HG02588 (cell line): ENCODE results near the gene PPL.
"Not testable (repeated sequence)": the region's sequence is repeated elsewhere in the genome, so short reads cannot be mapped to it uniquely, and the experiment has no call there.

Source experiments
- ATAC-seq: cut with Tn5 transposase; IDR thresholded peaks from one replicate; pipeline ENCODE4 v1.9.1; 2021; ENCODE audit warnings: mild to moderate bottlenecking, moderate library complexity; ENCODE audit not compliant: unreplicated experiment

Gene PPL

DNA sequence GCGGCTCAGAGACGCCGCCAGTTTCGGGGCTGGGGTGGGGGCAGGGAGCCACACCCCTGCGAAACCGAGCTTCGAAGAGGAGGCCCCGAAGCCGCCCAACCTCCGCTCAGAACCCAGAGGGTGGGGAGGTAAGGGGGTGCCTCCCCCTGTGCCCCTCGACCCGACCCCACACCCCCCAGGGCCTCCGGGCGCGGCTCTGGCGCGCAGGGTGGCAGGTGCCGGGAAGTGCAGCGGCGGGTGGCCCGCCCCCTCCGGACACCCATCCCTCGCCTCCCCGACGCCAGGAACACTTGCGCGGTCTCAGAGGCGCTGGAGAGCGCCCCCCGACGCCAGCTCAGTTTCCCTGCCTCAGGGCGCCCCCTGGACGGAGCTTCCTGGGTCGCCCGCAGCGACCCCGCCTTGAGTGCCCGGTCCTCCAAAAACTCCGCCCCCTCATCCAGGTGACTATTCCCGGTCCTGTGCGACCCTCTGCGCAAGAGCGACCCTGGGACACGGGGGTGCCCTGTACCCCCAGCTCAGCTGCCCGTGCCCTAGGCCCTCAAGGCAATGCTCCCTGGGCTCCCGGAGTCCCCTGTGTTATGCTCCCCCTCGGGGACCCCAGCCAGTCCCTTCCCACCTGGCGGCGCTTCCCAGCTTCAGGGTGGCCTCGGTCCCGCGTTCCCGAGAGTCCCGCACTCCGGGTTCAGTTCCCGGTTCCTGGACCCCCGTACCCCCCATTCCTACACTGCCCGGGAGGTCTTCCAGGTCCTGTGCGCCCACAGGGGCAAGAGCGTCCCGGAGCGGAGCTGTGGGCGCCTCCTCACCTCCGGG is 562 bp downstream of the PPL start:
- ATAC-seq, result no peak

GRCh38 chr16:4935241-4935855 is 1.6 kb downstream of the PPL start:
- ATAC-seq, result no peak

DNA sequence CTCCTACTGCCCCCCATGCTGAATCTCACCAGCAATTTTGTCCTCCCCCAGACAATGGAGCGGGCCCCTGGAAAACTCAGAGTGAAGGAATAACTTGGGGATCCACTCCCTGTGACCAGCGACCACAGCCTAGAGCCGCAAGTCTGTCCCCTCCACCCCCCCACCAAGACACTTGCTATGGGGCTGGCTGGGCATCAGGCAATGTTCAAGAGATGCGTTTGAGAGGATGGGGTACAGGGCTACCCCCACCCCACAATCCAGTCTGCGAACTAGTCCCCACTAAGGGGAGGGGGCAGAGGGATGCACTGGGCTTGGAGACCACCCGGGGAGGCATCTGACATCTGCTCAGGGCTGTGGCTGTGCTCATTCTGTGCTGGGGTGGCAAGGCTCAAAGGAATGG is 2.4 kb downstream of the PPL start:
- ATAC-seq, result no peak

GRCh38 chr16:4933871-4934395 is 3.0 kb downstream of the PPL start:
- no peak for ATAC-seq

- no peak for ATAC-seq
These were observed 3.5 kb downstream of the PPL start for GRCh38 chr16:4933433-4933832.

DNA sequence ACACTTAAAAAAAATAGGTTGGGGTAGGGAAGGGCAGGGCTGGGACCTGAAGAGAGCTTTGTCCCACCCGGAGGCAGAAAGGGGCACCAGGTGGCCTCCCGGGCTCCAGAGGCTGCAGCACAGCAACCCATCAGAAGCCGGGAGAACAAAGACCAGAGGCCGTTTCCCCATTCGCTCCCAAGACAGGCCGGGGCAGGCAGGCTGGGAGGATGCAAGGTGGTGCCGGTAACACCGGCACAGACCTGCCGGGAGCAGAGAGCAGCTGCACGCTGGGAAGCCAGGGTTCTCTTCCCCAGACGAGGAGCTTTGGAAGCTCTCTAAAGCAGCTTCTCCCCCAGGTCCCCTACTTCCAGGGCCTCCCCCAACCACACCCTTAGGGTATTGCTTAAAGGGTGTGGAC is 5.6 kb downstream of the PPL start:
- no peak for ATAC-seq

GRCh38 chr16:4929619-4930018 is 7.3 kb downstream of the PPL start:
- ATAC-seq, result not testable (repeated sequence)

DNA sequence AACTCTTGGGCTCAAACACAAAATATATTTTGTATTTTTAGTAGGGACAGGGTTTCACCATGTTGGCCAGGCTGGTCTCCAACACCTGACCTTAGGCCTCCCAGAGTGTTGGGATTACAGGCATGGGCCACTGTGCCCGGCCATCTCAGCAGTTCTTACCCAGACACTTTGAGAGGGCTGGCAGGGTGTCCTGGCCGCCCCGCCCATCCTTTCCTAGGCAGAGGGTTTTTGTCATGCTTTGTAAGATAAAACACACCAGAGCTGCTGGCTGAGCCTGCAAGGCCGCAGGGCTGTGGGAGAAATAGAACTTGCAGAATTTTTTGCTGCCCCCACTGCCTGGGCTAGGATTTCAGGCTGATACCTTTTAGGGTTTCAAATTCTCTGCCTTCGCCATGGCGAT is 8.7 kb downstream of the PPL start:
- ATAC-seq, result no peak

- no peak for ATAC-seq
These were observed 9.3 kb downstream of the PPL start for GRCh38 chr16:4927661-4928060.

DNA sequence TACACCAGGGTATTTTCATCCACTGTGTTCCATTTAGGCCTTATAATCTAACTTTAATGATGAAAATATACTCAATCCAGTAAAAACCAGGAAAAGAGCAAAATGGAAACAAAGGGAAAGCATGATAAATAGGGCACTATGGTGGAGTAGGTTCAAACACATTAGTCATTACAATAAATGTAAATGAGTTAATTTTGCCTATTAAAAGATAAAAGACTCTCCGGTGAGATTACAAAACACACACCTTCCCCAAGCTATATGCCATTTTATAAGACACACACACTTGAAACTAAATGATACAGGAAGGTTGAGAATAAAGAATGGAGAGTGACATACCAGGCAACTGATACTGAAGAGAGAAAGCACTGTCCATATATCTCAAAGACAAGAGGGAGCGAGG is 10.0 kb downstream of the PPL start:
- no peak for ATAC-seq

DNA sequence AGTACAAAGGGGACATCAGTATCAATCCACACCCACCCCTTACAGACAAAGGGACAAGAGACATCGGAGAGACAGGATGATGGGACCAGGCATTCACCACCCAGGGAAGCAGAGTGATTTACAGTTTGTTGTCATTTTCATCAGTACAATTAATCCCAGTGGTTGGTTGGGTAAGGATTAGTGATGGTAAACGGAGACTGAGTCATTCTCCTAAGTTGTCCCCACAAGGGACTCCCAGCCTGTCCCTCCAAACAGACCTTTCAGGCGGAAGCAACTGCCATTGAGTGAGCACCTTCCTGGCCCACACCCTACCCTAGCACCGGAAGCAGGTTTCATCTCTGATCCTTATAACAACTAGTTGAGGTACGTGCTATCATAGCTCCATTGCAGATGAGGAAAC is 11.2 kb downstream of the PPL start:
- no peak for ATAC-seq

- no peak for ATAC-seq
These were observed 11.7 kb downstream of the PPL start for GRCh38 chr16:4925293-4925607.

- no peak for ATAC-seq
These were observed 12.2 kb downstream of the PPL start for GRCh38 chr16:4924593-4925292.

DNA sequence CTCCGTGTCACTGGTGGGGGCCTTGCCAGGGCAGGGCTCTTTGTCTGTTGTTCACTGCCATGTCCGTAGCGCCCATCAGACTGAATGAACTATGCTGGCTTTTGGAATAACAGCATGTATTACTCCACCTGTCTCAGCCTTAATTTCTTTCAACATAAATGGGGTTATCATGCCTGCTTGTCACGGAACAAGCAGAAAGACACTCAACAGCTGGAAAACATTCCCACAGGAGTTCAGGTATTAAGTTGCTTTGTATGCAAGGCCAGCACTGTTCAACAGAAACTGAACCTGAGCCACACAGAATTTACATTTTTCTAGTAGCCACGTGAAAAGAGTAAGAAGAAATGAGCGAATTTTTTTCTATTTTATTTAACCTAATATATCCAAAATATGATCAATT is 13.1 kb downstream of the PPL start:
- no peak for ATAC-seq

DNA sequence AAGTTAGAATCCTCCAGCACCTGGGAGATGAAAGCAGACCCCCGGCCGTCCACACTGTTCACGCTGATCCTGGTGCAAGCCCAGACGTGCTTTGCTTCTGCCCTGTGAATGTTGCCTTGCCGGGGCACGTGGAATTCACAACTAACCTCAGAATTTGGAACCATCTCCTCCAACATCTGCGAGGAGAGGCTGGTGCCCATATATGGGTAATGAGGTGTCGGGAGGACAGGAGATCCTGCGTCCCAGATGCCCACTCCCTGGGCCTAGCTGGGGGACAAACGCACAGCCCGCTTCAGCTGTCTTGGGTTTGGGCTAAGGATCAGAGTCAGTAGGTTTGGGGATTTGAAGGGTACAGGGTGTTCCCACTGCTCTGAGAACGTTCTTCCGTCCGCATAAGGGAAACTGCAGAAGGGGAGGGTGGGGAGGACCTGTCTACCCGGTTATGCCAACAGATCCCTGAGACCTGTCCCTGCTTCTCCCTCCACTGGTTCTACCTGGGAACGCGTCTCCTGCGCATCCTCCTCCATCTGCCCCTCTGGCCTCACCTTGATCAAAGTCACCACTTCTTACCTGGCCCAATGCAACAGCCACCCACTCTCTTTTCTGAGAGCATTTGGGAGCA is 14.1 kb downstream of the PPL start:
- ATAC-seq, result no peak

GRCh38 chr16:4920826-4921225 is 16.1 kb downstream of the PPL start:
- ATAC-seq, result no peak

- no peak for ATAC-seq
These were observed 18.1 kb downstream of the PPL start for GRCh38 chr16:4918781-4919251.

GRCh38 chr16:4917117-4917516 is 19.8 kb downstream of the PPL start:
- ATAC-seq, result no peak

DNA sequence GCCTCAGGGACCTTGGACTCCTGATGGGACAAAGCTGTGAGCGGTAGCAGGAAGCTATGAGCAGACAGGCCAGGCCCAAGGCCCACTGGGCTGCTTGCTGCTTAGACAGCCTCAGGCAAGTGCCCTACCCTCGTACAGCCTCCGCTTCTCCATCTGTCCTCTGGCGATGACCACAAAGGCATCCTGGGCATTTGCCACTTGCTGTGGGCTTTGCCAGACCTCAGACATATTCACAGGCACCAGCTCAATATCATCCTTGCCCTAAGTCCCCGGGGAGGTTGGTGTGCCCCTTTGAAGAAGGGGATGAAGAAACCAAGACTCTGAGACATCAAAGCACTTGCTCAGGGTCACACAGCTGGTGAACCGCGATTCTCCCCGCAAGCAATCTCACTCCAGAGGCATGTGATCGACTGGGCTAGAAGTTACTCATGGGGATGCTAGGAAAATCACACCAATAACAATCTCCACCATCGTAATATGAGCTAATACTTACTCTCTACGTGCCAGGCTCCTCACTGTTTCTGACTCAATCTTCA is 21.7 kb downstream of the PPL start:
- ATAC-seq, result no peak

GRCh38 chr16:4914528-4915225 is 22.3 kb downstream of the PPL start:
- no peak for ATAC-seq
